BLaER1 (cell line): ENCODE measurements around the gene ASTN2.

Experiments used
- H3K27ac ChIP-seq: shearing (Covaris generic); formaldehyde crosslinking; 2 replicates; pipeline ENCODE4 v1.8.1; 2022
- H3K27me3 ChIP-seq: shearing (Covaris generic); formaldehyde crosslinking; 2 replicates; pipeline ENCODE4 v1.8.1; 2022
- H3K36me3 ChIP-seq: shearing (Covaris generic); formaldehyde crosslinking; 2 replicates; pipeline ENCODE4 v1.8.1; 2022
- H3K4me1 ChIP-seq: shearing (Covaris generic); formaldehyde crosslinking; 2 replicates; pipeline ENCODE4 v1.8.1; 2022
- H3K4me2 ChIP-seq: shearing (Covaris generic); formaldehyde crosslinking; 2 replicates; pipeline ENCODE4 v1.8.1; 2022
- H3K4me3 ChIP-seq: shearing (Covaris generic); formaldehyde crosslinking; 2 replicates; pipeline ENCODE4 v1.8.1; 2022
- H3K9ac ChIP-seq: shearing (Covaris generic); formaldehyde crosslinking; 2 replicates; pipeline ENCODE4 v1.8.1; 2022
- H3K9me3 ChIP-seq: shearing (Covaris generic); formaldehyde crosslinking; 2 replicates; pipeline ENCODE4 v1.8.1; 2022
- H4K20me1 ChIP-seq: shearing (Covaris generic); formaldehyde crosslinking; 2 replicates; pipeline ENCODE4 v1.8.1; 2022
- Cebpa-rat ChIP-seq: shearing (Covaris generic); IDR thresholded peaks from 2 replicates; pipeline ENCODE4 v1.8.1; 2022

The ASTN2 gene

GRCh38 chr9:116683535-116683934 lies 731.3 kb downstream of the ASTN2 start:
- Histone ChIP-seq H3K27me3 (no peaks in the 10 kb centered on the region), H3K4me3 (no peak overlapping the region), H3K4me1 (peaks cover 19% of the 10 kb centered on the region), H4K20me1 (peaks cover 7% of the 10 kb centered on the region), H3K4me2 (no peak overlapping the region), H3K27ac (no peak overlapping the region), H3K9me3 (peaks cover 17% of the 10 kb centered on the region; the same call in 1 of the 2 replicates), H3K9ac (no peak overlapping the region), H3K36me3 (no peaks in the 10 kb centered on the region)
- TF ChIP-seq Cebpa-rat, result no peak

GRCh38 chr9:116674210-116674980 lies 740.5 kb downstream of the ASTN2 start:
- Histone ChIP-seq H3K36me3 (no peaks in the 10 kb centered on the region), H3K4me3 (no peak overlapping the region), H4K20me1 (no peaks in the 10 kb centered on the region), H3K27me3 (no peaks in the 10 kb centered on the region), H3K9me3 (peaks cover 46% of the 10 kb centered on the region), H3K4me1 (no peaks in the 10 kb centered on the region), H3K9ac (no peak overlapping the region), H3K4me2 (no peak overlapping the region), H3K27ac (no peak overlapping the region)
- TF ChIP-seq Cebpa-rat, result no peak

- Histone ChIP-seq H3K4me2 (no peak overlapping the region), H3K9ac (no peak overlapping the region), H3K4me1 (no peaks in the 10 kb centered on the region), H3K27me3 (no peaks in the 10 kb centered on the region), H3K4me3 (no peak overlapping the region), H3K9me3 (peaks cover 46% of the 10 kb centered on the region), H3K27ac (no peak overlapping the region), H3K36me3 (no peaks in the 10 kb centered on the region), H4K20me1 (no peaks in the 10 kb centered on the region)
- no peak for TF ChIP-seq Cebpa-rat
Observed at GRCh38 chr9:116673375-116673774, 741.5 kb downstream of the ASTN2 start.

GRCh38 chr9:116671605-116672004 lies 743.3 kb downstream of the ASTN2 start:
- Histone ChIP-seq H3K9me3 (peaks cover 46% of the 10 kb centered on the region), H3K27me3 (no peaks in the 10 kb centered on the region), H4K20me1 (no peaks in the 10 kb centered on the region), H3K9ac (no peak overlapping the region), H3K4me3 (no peak overlapping the region), H3K4me2 (no peak overlapping the region), H3K4me1 (no peaks in the 10 kb centered on the region), H3K27ac (no peak overlapping the region), H3K36me3 (no peaks in the 10 kb centered on the region)
- TF ChIP-seq Cebpa-rat, result no peak

- no peak for TF ChIP-seq Cebpa-rat
- Histone ChIP-seq H3K27me3 (no peaks in the 10 kb centered on the region), H4K20me1 (no peaks in the 10 kb centered on the region), H3K9me3 (peaks cover 30% of the 10 kb centered on the region), H3K4me3 (no peak overlapping the region), H3K9ac (no peak overlapping the region), H3K4me1 (no peaks in the 10 kb centered on the region), H3K27ac (no peak overlapping the region), H3K4me2 (no peak overlapping the region), H3K36me3 (no peaks in the 10 kb centered on the region)
Observed at GRCh38 chr9:116668970-116669695, 745.7 kb downstream of the ASTN2 start.

- Histone ChIP-seq H3K36me3 (no peaks in the 10 kb centered on the region), H3K4me1 (no peaks in the 10 kb centered on the region), H3K27me3 (no peaks in the 10 kb centered on the region), H4K20me1 (no peaks in the 10 kb centered on the region), H3K4me3 (no peak overlapping the region), H3K27ac (no peak overlapping the region), H3K9ac (no peak overlapping the region), H3K4me2 (no peak overlapping the region), H3K9me3 (no peaks in the 10 kb centered on the region)
- no peak for TF ChIP-seq Cebpa-rat
Observed at GRCh38 chr9:116663581-116663980, 751.3 kb downstream of the ASTN2 start.

- no peak for TF ChIP-seq Cebpa-rat
- Histone ChIP-seq H3K9me3 (no peaks in the 10 kb centered on the region), H4K20me1 (no peaks in the 10 kb centered on the region), H3K27ac (no peak overlapping the region), H3K9ac (no peak overlapping the region), H3K27me3 (no peaks in the 10 kb centered on the region), H3K36me3 (no peaks in the 10 kb centered on the region), H3K4me3 (no peak overlapping the region), H3K4me2 (no peak overlapping the region), H3K4me1 (no peaks in the 10 kb centered on the region)
Observed at GRCh38 chr9:116662646-116663310, 752.1 kb downstream of the ASTN2 start.

GRCh38 chr9:116661037-116661954 lies 753.6 kb downstream of the ASTN2 start:
- Histone ChIP-seq H3K27me3 (no peaks in the 10 kb centered on the region), H3K27ac (no peak overlapping the region), H4K20me1 (no peaks in the 10 kb centered on the region), H3K4me2 (no peak overlapping the region), H3K4me1 (no peaks in the 10 kb centered on the region), H3K4me3 (no peak overlapping the region), H3K36me3 (no peaks in the 10 kb centered on the region), H3K9me3 (no peaks in the 10 kb centered on the region), H3K9ac (no peak overlapping the region)
- no peak for TF ChIP-seq Cebpa-rat

- H3K4me3 ChIP-seq, result no peak overlapping the region
- no peak overlapping the region for H3K4me2 ChIP-seq
- no peaks in the 10 kb centered on the region for H4K20me1 ChIP-seq
- H3K27ac ChIP-seq, result no peak overlapping the region
- no peaks in the 10 kb centered on the region for H3K36me3 ChIP-seq
- H3K9ac ChIP-seq, result no peak overlapping the region
- no peak for TF ChIP-seq Cebpa-rat
- no peaks in the 10 kb centered on the region for H3K9me3 ChIP-seq
- no peaks in the 10 kb centered on the region for H3K27me3 ChIP-seq
- H3K4me1 ChIP-seq, result no peaks in the 10 kb centered on the region
Observed at GRCh38 chr9:116658265-116658664, 756.6 kb downstream of the ASTN2 start.
